ACC112 (cell line): ENCODE measurements around the gene CADM1.

Experiments
- H2AFZ ChIP-seq: fragments of 200-600 bp; sonication (generic); one replicate; pipeline ENCODE4 v1.6.0; 2017; ENCODE audit warnings: antibody characterized with exemption, low read length; ENCODE audit not compliant: unreplicated experiment
- H3K27ac ChIP-seq: fragments of 200-600 bp; sonication (generic); 2 replicates; pipeline ENCODE4 v1.5.1; 2014; ENCODE audit warnings: low read depth, mild to moderate bottlenecking, antibody characterized with exemption, low read length, moderate library complexity
- H3K27me3 ChIP-seq: fragments of 200-600 bp; sonication (generic); 2 replicates; pipeline ENCODE4 v1.6.1; 2014; ENCODE audit warnings: mild to moderate bottlenecking, antibody characterized with exemption, low read length, moderate library complexity, mixed read lengths; ENCODE audit not compliant: insufficient read depth
- H3K36me3 ChIP-seq: fragments of 200-600 bp; sonication (generic); 2 replicates; pipeline ENCODE4 v1.6.1; 2016; ENCODE audit warnings: mild to moderate bottlenecking, antibody characterized with exemption, low read length, moderate library complexity, mixed read lengths; ENCODE audit not compliant: insufficient read depth
- H3K4me1 ChIP-seq: fragments of 200-600 bp; sonication (generic); one replicate; pipeline ENCODE4 v1.6.1; 2016; ENCODE audit warnings: low read length, mixed read lengths; ENCODE audit not compliant: insufficient read depth, unreplicated experiment, control insufficient read depth
- H3K4me3 ChIP-seq: fragments of 200-600 bp; sonication (generic); 2 replicates; pipeline ENCODE4 v1.5.1; 2014; ENCODE audit warnings: mild to moderate bottlenecking, low read depth, low read length
- H3K79me2 ChIP-seq: fragments of 200-600 bp; sonication (generic); one replicate; pipeline ENCODE4 v1.6.0; 2016; ENCODE audit warnings: low read length; ENCODE audit not compliant: control insufficient read depth, unreplicated experiment, insufficient read depth

CADM1 gene

GRCh38 chr11:115535781-115536180 is 31.6 kb upstream of the CADM1 start:
- Histone ChIP-seq H3K36me3 (no peaks in the 10 kb centered on the region), H3K79me2 (no peaks in the 10 kb centered on the region), H2AFZ (no peak overlapping the region), H3K4me1 (no peaks in the 10 kb centered on the region), H3K27me3 (no peaks in the 10 kb centered on the region), H3K27ac (no peak overlapping the region), H3K4me3 (no peak overlapping the region)

- Histone ChIP-seq H3K4me1 (no peaks in the 10 kb centered on the region), H2AFZ (no peak overlapping the region)
Observed at GRCh38 chr11:115530752-115531151, 26.5 kb upstream of the CADM1 start.

GRCh38 chr11:115528225-115528624 is 24.0 kb upstream of the CADM1 start:
- no peaks in the 10 kb centered on the region for H3K36me3 ChIP-seq
- H3K79me2 ChIP-seq, result no peaks in the 10 kb centered on the region
- no peak overlapping the region for H3K27ac ChIP-seq
- no peak overlapping the region for H3K4me3 ChIP-seq
- no peaks in the 10 kb centered on the region for H3K27me3 ChIP-seq
- no peak overlapping the region for H2AFZ ChIP-seq
- H3K4me1 ChIP-seq, result no peaks in the 10 kb centered on the region

More at GRCh38 chr11:115530752-115531151, 26.5 kb upstream of the CADM1 start:
- H3K79me2 ChIP-seq, result no peaks in the 10 kb centered on the region
- no peak overlapping the region for H3K4me3 ChIP-seq
- H3K36me3 ChIP-seq, result no peaks in the 10 kb centered on the region
- H3K27me3 ChIP-seq, result no peaks in the 10 kb centered on the region
- H3K27ac ChIP-seq, result no peak overlapping the region

GRCh38 chr11:115527534-115528125 is 23.4 kb upstream of the CADM1 start:
- H3K79me2 ChIP-seq, result no peaks in the 10 kb centered on the region
- H3K36me3 ChIP-seq, result no peaks in the 10 kb centered on the region
- no peak overlapping the region for H3K27ac ChIP-seq
- no peak overlapping the region for H3K4me3 ChIP-seq
- no peaks in the 10 kb centered on the region for H3K4me1 ChIP-seq
- no peak overlapping the region for H2AFZ ChIP-seq
- H3K27me3 ChIP-seq, result no peaks in the 10 kb centered on the region

GRCh38 chr11:115525531-115526006 is 21.4 kb upstream of the CADM1 start:
- H3K79me2 ChIP-seq, result no peaks in the 10 kb centered on the region
- no peaks in the 10 kb centered on the region for H3K4me1 ChIP-seq
- H3K4me3 ChIP-seq, result no peak overlapping the region
- H2AFZ ChIP-seq, result no peak overlapping the region
- no peaks in the 10 kb centered on the region for H3K36me3 ChIP-seq
- no peaks in the 10 kb centered on the region for H3K27me3 ChIP-seq
- no peak overlapping the region for H3K27ac ChIP-seq

- Histone ChIP-seq H3K4me3 (no peak overlapping the region), H2AFZ (no peak overlapping the region), H3K27ac (no peak overlapping the region), H3K36me3 (no peaks in the 10 kb centered on the region), H3K79me2 (no peaks in the 10 kb centered on the region), H3K27me3 (no peaks in the 10 kb centered on the region), H3K4me1 (no peaks in the 10 kb centered on the region)
Observed at GRCh38 chr11:115524572-115524971, 20.4 kb upstream of the CADM1 start.

- Histone ChIP-seq H3K27me3 (no peaks in the 10 kb centered on the region), H2AFZ (no peak overlapping the region), H3K27ac (no peak overlapping the region), H3K79me2 (no peaks in the 10 kb centered on the region), H3K4me3 (no peak overlapping the region), H3K4me1 (no peaks in the 10 kb centered on the region), H3K36me3 (no peaks in the 10 kb centered on the region)
Observed at GRCh38 chr11:115523727-115524399, 19.6 kb upstream of the CADM1 start.

- Histone ChIP-seq H3K36me3 (no peaks in the 10 kb centered on the region), H3K4me1 (no peaks in the 10 kb centered on the region), H3K4me3 (no peak overlapping the region), H3K27ac (no peak overlapping the region), H2AFZ (no peak overlapping the region), H3K27me3 (no peaks in the 10 kb centered on the region), H3K79me2 (no peaks in the 10 kb centered on the region)
Observed at GRCh38 chr11:115522302-115522701, 18.1 kb upstream of the CADM1 start.

GRCh38 chr11:115521825-115522224 is 17.6 kb upstream of the CADM1 start:
- Histone ChIP-seq H3K79me2 (no peaks in the 10 kb centered on the region), H2AFZ (no peak overlapping the region), H3K27ac (no peak overlapping the region), H3K36me3 (no peaks in the 10 kb centered on the region), H3K4me1 (no peaks in the 10 kb centered on the region), H3K27me3 (no peaks in the 10 kb centered on the region), H3K4me3 (no peak overlapping the region)

- Histone ChIP-seq H3K79me2 (no peaks in the 10 kb centered on the region), H3K4me3 (no peak overlapping the region), H3K27ac (no peak overlapping the region), H3K27me3 (no peaks in the 10 kb centered on the region), H3K4me1 (no peaks in the 10 kb centered on the region), H3K36me3 (no peaks in the 10 kb centered on the region), H2AFZ (no peak overlapping the region)
Observed at GRCh38 chr11:115518983-115519628, 14.9 kb upstream of the CADM1 start.
